GM18519 (cell line): ENCODE data around the gene RPL23.

ENCODE experiments used
- ATAC-seq: cut with Tn5 transposase; IDR thresholded peaks from one replicate; pipeline ENCODE4 v1.9.1; 2021; ENCODE audit warnings: mild to moderate bottlenecking, moderate library complexity; ENCODE audit not compliant: unreplicated experiment, low FRiP score

Gene RPL23

DNA sequence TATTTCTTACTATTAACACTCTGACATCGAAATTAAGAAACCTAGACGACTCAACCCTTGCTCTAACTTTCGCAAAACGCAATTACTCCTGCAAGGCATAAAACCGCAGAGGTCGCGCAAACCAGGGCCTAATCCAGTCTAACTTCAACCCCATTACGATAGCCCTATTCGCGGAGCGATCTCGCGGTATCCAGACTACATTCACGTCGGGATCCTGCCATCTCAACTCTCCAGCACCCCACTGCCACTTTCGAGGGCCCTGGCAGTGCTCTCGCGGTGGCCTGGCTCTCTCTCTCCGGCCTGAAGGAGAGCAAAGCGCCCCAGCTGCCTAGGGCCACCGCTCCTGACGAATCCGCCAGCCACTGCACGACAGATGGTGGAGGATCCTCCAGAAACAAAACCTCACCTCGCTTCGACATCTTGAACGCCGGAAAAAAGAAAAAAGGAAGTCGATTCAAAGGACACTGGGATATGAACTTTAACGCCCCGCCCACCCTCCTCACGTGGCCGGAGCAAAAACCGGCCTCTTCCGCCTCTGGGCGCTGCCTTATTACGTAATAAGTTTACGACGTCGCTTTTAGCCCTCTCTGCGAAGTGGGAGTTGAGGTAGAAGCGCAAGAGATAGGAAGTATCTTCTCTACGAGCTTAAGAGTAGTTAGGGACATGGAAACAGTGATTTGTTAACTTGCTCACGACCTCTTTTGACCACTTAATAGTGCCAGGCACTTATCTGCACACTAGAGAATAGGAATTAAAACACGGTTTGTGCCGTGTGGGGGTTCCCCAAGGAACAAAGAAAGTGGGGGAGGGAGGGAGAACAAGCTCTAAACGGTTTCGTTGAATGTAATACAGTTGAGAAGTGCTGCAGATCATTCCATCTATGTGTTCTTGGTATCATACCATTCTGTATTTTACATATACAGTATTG, at the start of gene RPL23:
TSS of gene RPL23 (minus strand) at position 430 of the 928 bp plus-strand sequence. CDS start at position 419, 11 bp downstream.
- no peak for ATAC-seq

DNA sequence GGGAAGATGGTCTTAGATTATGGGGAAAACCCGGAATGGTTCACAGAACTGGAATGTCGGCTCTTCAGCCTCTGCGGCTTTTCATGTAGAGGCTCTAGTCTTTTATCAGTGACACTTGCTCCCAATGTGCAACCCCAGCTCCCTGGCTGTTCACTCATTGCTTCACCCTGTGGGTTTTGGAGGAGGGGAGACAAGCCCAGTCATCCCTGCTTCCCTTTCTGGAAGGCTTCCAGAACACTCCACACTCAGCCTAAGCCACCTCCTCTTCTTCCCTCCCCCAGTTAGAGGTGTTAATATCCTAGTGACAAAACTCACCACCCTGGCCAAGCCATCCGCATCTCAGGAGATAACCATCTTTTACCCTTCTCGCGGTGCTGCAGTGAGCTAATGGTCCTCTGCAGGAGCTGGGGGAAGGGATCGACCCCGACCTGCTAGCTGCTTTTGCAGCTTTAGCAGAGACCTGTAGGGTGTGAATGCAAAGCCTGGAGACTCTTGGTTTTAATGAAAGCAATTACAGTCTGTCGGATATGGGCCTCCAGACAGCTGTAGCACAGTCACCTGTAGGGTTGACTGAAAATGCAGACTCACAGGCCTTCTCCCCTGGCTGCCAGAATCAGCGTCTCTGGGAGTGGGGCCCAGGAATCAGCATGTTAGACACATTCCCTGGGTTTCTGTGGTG, 47.6 kb upstream of the RPL23 start:
- ATAC-seq = no peak

DNA sequence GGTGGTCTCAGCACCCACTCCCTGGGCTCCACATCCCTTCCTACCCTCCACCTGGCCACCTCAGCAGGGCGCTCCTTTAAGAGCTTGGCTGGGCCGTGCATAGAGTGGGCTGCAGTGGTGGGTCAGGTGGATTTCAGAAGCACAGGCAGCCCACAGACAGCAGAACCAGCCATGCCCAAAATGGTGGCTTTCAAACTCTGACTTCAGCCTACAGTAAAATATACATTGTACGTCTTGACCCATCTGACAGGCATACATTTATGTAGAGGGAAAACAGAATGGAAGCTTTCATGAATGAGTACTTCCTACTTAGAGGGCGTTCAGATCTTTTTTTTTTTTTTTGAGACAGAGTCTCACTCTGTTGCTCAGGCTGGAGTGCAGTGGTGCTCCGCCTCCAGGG, 45.9 kb upstream of the RPL23 start:
- ATAC-seq = no peak

DNA sequence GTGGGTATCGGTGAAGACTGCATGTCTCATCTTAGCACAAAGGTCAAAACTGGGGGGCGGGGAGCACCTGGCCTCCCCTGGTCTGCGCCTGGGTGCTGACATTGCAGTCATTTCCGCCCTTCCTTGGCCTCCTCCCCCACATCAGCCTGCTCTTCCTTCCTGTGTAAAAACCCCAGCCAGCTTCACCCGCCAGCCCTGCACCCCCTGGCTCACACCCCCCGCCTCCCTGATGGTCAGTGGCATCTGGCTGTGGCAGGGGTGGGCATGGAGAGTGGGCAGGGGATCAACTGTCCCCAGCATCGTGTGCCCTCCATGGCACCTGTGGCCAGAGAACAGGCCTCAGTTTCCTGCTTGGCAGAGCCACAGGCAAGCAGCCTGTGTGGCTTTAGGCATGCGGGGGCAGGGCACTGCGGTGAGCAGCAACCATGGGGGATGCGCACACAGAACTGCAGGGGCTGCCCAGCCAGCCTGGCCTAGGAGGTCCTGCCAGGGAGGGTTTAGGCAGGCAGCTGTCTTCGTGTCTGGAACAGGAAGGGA, 45.4 kb upstream of the RPL23 start:
- no peak for ATAC-seq

DNA sequence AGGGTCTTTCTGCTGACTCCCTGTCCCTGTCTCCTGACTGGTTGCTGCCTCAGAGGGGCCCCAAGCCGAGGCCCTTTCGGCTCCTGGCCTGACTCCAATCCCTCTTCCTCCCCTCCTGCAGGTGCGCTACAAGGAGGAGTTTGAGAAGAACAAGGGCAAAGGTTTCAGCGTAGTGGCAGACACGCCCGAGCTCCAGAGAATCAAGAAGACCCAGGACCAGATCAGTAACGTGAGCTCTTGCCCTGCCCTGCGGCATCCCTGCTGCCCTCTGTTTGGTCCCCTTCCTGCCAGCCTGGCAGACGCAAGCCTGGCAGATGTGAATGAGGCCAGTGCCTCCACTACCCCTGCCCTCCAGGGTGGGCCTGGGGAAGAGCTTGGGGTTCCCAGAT, 44.8 kb upstream of the RPL23 start:
- no peak for ATAC-seq

DNA sequence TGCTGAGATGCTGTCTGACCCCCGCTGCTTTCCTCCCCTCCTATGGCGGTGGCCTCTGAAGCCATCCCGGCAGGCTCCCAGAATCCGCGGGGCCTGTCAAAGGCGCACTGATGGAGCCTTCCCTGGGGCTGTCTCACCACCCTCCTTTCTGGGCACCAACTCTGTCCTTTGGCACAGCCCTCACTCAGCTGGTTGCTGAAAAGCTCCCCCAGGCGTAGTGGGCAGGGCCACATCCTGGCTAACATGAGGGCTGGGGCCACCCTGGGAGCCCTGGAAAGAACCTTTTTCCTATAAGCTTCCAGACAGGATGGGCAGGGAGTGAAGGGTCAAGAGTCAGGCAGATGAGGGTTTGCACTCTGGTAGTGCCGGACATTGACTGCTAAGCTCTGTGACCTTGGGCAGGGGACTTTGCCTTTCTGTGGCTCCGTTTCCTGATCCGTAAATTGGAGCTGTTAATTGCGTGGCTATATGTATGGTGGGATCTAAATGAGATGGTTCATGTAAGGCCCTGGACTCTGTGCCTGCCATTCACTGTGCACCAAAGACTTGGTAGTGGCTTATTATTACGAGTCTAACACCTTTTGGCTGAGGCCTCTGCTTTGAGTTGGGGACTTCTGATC, 44.3 kb upstream of the RPL23 start:
- ATAC-seq = no peak

DNA sequence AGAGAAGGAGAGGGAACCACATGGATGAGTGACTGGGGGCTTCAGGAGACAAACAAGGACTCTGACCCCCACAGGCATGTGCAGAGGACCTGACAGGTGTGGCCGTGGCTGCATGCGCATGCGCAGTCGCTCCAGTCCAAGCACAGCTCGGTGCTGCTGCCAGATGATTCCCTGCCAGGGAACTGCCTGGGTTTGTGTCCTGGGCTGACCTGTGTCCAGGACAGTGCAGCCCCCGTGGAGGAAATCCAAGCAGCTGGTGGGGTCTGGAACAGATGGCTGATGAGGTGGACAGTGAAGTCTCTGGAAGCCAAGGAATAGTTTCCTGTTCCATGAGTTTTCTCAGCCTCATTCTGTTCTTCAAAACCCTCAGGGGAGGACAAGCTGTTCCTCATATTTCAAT, 43.7 kb upstream of the RPL23 start:
- ATAC-seq = no peak

DNA sequence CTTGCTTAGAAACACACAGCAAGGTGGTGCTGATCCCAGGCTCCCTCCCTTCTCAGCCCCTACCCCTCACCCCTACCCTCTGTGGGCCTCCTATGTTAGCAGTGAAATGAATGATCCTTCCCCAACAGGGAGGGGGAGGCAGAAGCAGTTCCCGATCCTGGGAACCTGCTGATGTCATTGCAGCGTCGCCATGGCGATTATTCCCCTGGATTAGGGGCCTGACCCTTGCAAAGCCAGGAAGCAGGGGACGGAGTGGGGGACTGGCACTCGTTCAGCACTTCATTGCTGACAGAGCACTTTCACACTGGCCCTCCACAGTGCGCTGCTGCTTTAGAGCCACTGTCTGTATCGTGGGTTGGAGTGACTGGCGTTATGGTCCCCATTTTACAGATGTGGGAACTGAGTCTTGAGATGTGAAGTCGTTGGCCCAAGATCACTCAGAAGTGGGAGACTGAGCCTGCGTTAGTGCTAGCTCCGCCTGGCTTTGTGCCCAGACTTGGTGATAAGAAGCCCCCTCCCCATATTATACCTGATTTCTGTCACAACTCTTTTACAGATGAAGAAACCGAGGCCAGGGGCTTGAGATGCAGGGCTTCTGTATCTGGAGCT, 42.9 kb upstream of the RPL23 start:
- no peak for ATAC-seq

DNA sequence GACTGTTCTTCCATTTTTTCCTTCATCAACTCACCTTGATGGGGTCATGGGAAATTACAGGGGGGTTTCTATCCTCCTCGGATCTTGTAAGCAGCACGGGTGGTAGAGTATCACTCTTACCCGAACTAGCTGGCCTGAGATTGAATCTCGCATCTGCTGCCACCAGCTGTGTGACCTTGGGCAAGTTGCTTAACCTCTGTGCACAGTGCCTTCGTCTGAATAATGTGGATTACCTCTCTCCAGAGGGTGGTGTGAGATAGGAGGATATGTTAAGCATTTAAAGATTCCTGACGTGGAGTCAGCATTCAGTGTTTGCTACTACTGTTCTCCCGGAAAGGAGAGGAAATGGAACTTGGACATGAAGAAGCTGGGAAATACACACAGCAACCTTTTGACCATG, 40.8 kb upstream of the RPL23 start:
- no peak for ATAC-seq

DNA sequence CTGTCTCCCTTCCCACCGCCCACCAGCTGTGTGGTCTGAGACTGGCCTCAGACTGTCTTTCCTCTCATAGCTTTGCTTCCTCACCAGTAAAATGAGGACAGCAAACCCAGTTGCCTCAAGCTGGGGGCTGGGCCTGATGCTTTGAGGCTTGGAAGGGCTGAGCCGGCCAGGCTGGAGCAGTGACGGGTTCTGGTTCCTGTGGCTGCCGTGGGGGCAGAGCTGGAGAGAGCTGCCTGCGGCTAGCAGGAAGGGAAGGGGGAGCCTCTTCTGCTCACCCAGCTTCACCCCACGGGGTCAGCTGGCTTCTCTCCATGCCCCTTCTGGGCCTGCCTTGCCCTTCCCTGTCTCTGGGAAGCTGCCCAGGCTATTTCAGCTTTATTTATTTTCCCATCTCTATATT, 40.1 kb upstream of the RPL23 start:
- no peak for ATAC-seq

DNA sequence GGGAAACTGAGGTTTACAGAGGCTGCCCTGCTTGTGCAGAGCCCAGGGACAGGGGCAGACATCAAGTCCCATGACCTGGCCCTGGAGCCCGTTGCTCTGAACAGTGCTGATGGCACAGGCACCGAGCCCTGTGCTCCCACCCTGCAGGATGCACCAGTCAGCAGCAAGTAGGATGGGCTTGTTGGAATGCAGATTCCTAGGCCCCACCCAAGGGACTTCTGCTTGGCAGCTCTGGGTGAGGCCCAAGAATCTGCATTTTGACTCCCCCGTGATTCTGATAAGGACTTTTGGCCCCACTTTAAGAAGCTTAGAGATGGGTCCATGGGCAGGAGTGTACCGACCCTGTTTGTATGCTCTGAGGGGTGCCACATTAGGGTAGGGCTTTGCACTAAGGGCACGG, 39.6 kb upstream of the RPL23 start:
- no peak for ATAC-seq

DNA sequence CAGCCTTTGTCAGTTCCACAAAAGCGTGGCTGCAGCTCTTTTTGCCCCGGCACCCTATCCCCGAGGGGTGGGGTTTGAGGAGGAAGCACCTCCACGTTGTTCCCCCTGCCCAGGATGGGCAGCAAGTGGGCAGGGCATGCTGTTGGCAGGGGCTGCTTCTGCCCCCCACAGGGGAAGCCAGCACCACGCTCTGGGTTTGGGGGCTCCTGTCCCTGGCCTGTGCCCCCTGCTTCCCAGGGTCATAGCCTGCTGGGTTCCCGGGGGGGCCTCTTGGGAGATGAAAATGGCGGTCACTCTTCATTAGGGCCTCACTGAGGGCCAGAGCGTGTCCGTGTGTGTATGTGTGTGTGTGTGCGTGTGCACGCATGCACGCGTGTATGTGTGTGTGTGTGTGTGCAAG, 39.1 kb upstream of the RPL23 start:
- ATAC-seq = no peak

DNA sequence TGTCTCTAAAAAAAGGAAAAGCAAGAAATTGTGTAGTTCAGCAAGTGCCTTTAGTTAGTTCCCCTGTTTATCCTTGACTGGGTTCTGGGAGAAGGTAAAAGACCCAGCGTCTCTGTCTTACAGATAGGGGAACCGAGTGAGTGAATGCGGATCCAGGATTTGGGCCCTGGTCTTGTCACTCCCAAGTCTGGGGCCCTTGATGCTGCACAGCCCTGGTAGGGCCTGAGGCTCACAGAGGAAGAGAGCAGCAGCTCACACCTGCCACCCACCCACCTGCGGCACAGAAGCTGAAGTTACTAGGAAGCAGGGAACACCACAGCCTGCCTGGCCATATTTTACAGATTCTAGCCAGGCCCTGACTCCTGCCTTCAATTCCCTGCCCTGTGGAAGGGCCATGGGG, 38.6 kb upstream of the RPL23 start:
- no peak for ATAC-seq

DNA sequence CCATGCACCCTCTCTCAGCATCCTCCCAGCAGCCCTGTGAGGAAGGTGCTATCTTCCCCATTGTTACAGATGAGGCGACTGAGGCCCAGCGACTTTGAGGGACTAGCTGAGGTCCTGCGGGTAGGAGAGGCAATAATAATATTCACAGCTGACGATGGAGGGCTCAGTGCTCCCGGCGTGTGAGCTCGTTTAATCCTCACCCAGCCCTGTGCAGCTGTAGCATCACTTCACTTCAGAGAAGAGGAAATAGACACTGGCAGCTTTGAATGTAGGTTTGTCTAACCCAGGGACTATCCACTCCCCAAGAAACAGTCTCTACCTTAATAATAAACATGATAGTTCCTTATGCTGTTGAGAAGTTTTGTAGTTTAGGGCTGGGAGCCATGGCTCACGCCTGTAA, 37.9 kb upstream of the RPL23 start:
- no peak for ATAC-seq

DNA sequence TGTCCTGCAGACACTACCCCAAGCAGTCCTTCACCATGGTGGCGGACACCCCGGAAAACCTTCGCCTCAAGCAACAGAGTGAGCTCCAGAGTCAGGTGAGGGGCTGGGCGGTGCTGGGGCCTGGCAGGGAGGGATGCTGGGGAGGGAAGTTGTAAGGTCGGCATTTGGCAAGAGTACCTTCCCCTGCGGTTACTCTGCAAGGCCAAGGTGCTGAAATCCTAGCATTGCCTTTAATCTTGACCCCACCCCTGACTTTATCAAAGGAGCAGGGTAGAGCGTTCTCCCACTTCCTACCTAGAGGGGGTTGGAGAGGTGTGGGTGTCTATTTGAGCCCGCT, 36.9 kb upstream of the RPL23 start:
- no peak for ATAC-seq

DNA sequence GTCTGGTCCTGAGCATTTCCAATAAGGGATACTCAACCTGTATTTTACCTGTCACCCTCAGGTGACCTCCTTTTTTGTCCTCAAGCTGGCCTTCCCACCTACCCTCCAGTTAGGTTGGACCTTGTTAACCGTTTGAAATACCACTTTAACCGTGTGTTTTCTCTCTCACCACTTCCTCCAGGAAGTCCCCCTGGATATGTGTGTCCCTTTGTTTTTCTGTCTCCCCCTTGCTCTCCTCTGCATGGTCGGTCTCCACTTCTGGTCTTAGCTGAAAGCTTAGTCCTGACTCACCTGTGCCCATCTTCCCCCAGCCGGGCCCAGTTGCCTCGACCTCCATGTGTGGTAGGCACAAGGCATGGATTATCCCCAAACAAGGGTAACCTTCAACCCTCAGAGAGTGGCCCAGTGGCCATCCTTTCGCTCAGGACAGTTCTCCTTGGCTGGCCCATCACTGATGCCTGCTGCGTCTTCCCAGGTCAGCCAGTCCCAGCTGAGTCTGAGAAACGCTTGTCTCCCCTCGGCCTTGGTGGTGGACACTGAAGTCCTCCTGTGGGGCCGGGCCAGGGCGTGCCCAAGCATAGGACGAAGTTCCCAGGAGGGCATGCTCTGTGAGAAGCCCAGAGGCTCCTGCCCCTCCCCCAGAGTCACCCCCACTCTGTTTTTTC, 36.4 kb upstream of the RPL23 start:
- ATAC-seq = no peak

DNA sequence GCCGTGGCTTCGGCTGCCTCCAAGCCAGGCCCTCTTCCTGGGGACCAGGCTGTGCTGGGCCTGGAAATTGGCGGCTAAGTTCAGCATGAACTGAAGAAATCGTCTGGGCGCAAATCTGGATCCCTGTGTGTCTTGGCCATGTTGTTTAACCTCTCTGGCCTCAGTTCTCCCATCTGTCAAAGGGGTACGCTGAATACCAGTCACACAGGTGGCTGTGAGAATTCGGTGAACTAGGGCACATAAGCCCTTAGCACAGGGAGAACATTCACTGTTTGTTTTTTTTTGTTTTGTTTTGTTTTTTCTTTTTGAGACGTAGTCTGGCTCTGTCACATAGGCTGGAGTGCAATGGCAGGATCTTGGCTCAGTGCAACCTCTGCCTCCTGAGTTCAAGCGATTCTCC, 35.3 kb upstream of the RPL23 start:
- ATAC-seq = no peak

DNA sequence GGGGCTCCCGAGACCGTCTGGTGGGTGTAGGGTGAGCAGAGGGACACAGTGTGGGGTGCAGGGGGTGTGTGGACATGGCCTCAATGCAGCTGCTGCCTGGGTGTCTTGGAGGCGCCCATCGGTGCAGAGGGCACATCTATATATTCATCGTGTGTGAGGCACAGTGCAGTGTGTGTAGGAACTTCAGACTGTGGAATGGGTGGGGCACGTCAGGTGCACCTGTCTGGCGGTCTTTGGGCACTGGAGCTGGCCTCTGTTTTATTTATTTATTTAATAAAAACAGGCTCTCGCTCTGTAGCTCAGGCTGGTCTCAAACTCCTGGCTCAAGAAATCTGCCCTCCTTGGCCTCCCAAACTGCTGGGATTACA, 33.1 kb upstream of the RPL23 start:
- no peak for ATAC-seq

DNA sequence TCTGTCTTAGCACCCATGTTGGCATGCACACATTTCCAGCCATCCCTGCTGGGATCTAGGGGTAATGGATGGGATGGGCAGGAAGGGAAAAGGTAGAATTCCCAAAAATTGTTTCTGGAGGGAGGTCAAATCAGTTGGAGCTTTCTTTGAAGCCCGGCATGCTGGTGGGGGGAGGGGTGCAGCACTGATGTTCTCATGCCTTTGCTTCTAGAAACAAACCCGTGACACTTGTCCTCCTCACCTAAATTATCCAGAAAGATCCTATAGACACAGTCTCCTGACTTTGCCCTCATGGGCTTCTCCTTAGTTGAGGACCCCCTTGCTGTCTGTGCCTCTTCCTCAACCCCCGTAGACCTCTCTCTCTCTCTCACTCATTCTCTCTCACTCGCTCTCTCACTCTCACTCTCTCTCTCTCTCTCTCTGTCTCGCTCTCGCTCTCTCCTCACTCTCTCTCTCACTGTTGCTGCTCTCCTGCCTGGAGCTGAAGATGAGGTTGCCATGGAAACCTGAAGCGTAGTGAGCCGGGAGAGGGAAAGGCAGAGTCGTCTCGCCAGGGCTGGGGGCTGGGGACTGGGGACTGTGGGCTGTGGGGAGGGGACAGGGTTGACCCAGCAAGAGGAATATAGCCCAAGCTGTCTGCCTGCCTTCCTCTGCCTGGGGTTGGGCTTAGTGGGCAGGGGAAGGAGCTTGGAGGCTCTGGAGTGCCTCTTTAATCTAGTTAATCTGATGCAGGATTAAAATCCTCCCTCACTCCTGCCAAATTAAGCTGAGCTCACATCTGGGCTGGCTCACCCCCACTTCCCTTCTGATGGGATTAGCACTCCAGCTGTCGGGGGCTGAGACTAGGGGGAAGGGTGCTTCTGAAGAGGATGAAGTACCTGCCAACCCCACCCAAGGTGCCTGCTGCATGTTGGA, 32.5 kb upstream of the RPL23 start:
- no peak for ATAC-seq
